Ectodermal cell (in vitro differentiated cells): ENCODE data around the gene NOTCH2NLA.
"Not testable (repeated sequence)": the region's sequence is repeated elsewhere in the genome, so short reads cannot be mapped to it uniquely, and the experiment has no call there.

ENCODE experiments used
- H3K27ac ChIP-seq: 2 replicates; pipeline ENCODE4 v1.7.0; 2013; ENCODE audit warnings: mild to moderate bottlenecking, low read depth, low read length; ENCODE audit not compliant: insufficient read depth, poor library complexity, severe bottlenecking
- H3K27me3 ChIP-seq: 2 replicates; pipeline ENCODE4 v1.7.0; 2013; ENCODE audit warnings: mild to moderate bottlenecking, low read length; ENCODE audit not compliant: insufficient read depth, control insufficient read depth, poor library complexity, severe bottlenecking
- H3K36me3 ChIP-seq: one replicate; pipeline ENCODE4 v1.7.0; 2013; ENCODE audit warnings: low read length; ENCODE audit not compliant: control insufficient read depth, insufficient read depth
- H3K4me1 ChIP-seq: one replicate; pipeline ENCODE4 v1.7.0; 2013; ENCODE audit warnings: low read length; ENCODE audit not compliant: control insufficient read depth, insufficient read depth
- H3K4me3 ChIP-seq: 2 replicates; pipeline ENCODE4 v1.7.0; 2013; ENCODE audit warnings: low read depth, low read length, control low read depth; ENCODE audit not compliant: insufficient read depth
- H3K9me3 ChIP-seq: 2 replicates; pipeline ENCODE4 v1.7.0; 2013; ENCODE audit warnings: mild to moderate bottlenecking, low read length, moderate library complexity; ENCODE audit not compliant: control insufficient read depth
- WGBS, 2 experiments: methylation state at CpG; one replicate each; pipeline ENCODE4 v1.1.7; 2013; ENCODE audit warnings: missing lambda C conversion rate in 2 of 2; 5-methylcytosine and 5-hydroxymethylcytosine counted together

Gene NOTCH2NLA

GRCh38 chr1:146167740-146168139 is 61.1 kb downstream of the NOTCH2NLA start:
- not testable (repeated sequence) for H3K4me1 ChIP-seq, H3K4me3 ChIP-seq, H3K9me3 ChIP-seq, H3K27me3 ChIP-seq, H3K36me3 ChIP-seq, H3K27ac ChIP-seq
- WGBS, 2 experiments, result no CpG with 5 or more reads among the region's 1 CpG

- H3K36me3 ChIP-seq, H3K27me3 ChIP-seq, H3K9me3 ChIP-seq, H3K4me1 ChIP-seq, H3K4me3 ChIP-seq, H3K27ac ChIP-seq: not testable (repeated sequence)
- WGBS, 2 experiments, result no CpG with 5 or more reads among the region's 1 CpG
These were observed 61.5 kb downstream of the NOTCH2NLA start for GRCh38 chr1:146167273-146167672.

- H3K9me3 ChIP-seq, H3K27me3 ChIP-seq, H3K4me3 ChIP-seq, H3K36me3 ChIP-seq, H3K27ac ChIP-seq, H3K4me1 ChIP-seq: not testable (repeated sequence)
- WGBS, 2 experiments, result no CpG with 5 or more reads among the region's 7 CpGs
These were observed 84.4 kb downstream of the NOTCH2NLA start, which contains the start of gene NBPF10 for GRCh38 chr1:146144465-146144864. Gene NBPF10 (minus strand): TSS chr1:146144804. CDS start chr1:146144769, 35 bp downstream.
